HepG2 (cell line): ENCODE measurements around the gene RNU11. TPM values are rescaled to one million over a fixed set of nuclear protein-coding genes. Genes with fewer than 3 reads are reported as not detected.

ENCODE experiments used
- CBX1 ChIP-seq: IDR thresholded peaks from one replicate; pipeline ENCODE4 v1.6.1; 2016; ENCODE audit warnings: antibody characterized with exemption, low read depth
- EED ChIP-seq: sonication (generic); formaldehyde crosslinking; IDR thresholded peaks from 2 replicates; pipeline ENCODE4 v1.5.0; 2020; ENCODE audit warnings: mild to moderate bottlenecking, missing genetic modification reagents
- GTF3A ChIP-seq: sonication (generic); formaldehyde crosslinking; conservative IDR thresholded peaks from 2 replicates; pipeline ENCODE4 v1.4.0; 2020; ENCODE audit warnings: mild to moderate bottlenecking, missing genetic modification reagents
- JUN ChIP-seq: sonication (generic); formaldehyde crosslinking; IDR thresholded peaks from 2 replicates; pipeline ENCODE4 v1.4.0; 2020; ENCODE audit warnings: mild to moderate bottlenecking, missing genetic modification reagents
- POGZ ChIP-seq: sonication (generic); formaldehyde crosslinking; IDR thresholded peaks from 2 replicates; pipeline ENCODE4 v1.4.0; 2020; ENCODE audit warnings: mild to moderate bottlenecking, missing genetic modification reagents
- POLR2A ChIP-seq, 2 experiments: IDR thresholded peaks; 2 replicates each; pipeline ENCODE4 v1.6.1; 2011; ENCODE audit warnings: low read depth in 2 of 2, low read length in 2 of 2, mild to moderate bottlenecking in 1 of 2, moderate library complexity in 1 of 2; ENCODE audit not compliant: insufficient read depth in 1 of 2
- RBAK ChIP-seq: sonication (generic); formaldehyde crosslinking; IDR thresholded peaks from 2 replicates; pipeline ENCODE4 v1.5.1; 2020; ENCODE audit warnings: mild to moderate bottlenecking, missing genetic modification reagents
- ZNF337 ChIP-seq: sonication (generic); formaldehyde crosslinking; IDR thresholded peaks from 2 replicates; pipeline ENCODE4 v1.5.1; 2020; ENCODE audit warnings: missing genetic modification reagents, low read depth, mild to moderate bottlenecking, borderline replicate concordance
- ZNF720 ChIP-seq: sonication (generic); formaldehyde crosslinking; IDR thresholded peaks from 2 replicates; pipeline ENCODE4 v1.4.0; 2020; ENCODE audit warnings: missing genetic modification reagents
- ZNF772 ChIP-seq: sonication (generic); formaldehyde crosslinking; IDR thresholded peaks from 2 replicates; pipeline ENCODE4 v1.5.0; 2020; ENCODE audit warnings: mild to moderate bottlenecking, missing genetic modification reagents
- ZNF891 ChIP-seq: sonication (generic); formaldehyde crosslinking; IDR thresholded peaks from 2 replicates; pipeline ENCODE4 v1.5.0; 2020; ENCODE audit warnings: mild to moderate bottlenecking, missing genetic modification reagents
- polyA plus RNA-seq, 8 experiments: library from polyadenylated mRNA; depleted of rRNA in 3 of 8; stranded (reverse) in 7 of 8; unstranded in 1 of 8; fragments of >200 nt; fragmentation: Illumina TruSeq in 4 of 8; extraction: Trizol in 4 of 8; gene quantifications; 2 replicates each; pipeline versions ENCODE4 v1.2.1 to v1.2.3, GENCODE V29; 2011 to 2016; ENCODE audit warnings: low read depth in 4 of 8, missing spikeins in 1 of 8, mixed read lengths in 1 of 8; ENCODE audit not compliant: insufficient read depth in 1 of 8
- total RNA-seq, 5 experiments: library from RNA; depleted of rRNA; stranded (reverse); fragments of >200 nt; fragmentation: Illumina TruSeq; extraction: Trizol; gene quantifications; 2 replicates each; pipeline ENCODE4 v1.2.3, GENCODE V29; 2016; ENCODE audit warnings: low read depth in 1 of 5
- TF ChIP-seq, protein P1 (sequence below): sonication (generic); formaldehyde crosslinking; IDR thresholded peaks from 2 replicates; pipeline ENCODE4 v1.9.0; 2021; ENCODE audit warnings: missing genetic modification reagents, borderline replicate concordance
- TF ChIP-seq, protein P2 (sequence below): IDR thresholded peaks from 2 replicates; pipeline ENCODE4 v1.4.0; 2020; ENCODE audit warnings: mild to moderate bottlenecking, missing genetic modification reagents
- TF ChIP-seq, protein P3 (sequence below): sonication (generic); formaldehyde crosslinking; IDR thresholded peaks from 2 replicates; pipeline ENCODE4 v1.5.0; 2020; ENCODE audit warnings: missing genetic modification reagents, mild to moderate bottlenecking, borderline replicate concordance
- TF ChIP-seq, protein P4 (sequence below): sonication (generic); formaldehyde crosslinking; IDR thresholded peaks from 2 replicates; pipeline ENCODE4 v1.5.1; 2020; ENCODE audit warnings: missing genetic modification reagents, mild to moderate bottlenecking, borderline replicate concordance
- TF ChIP-seq, protein P5 (sequence below): sonication (generic); formaldehyde crosslinking; IDR thresholded peaks from 2 replicates; pipeline ENCODE4 v1.5.1; 2020; ENCODE audit warnings: mild to moderate bottlenecking, missing genetic modification reagents, borderline replicate concordance
- TF ChIP-seq, protein P6 (sequence below): sonication (generic); formaldehyde crosslinking; IDR thresholded peaks from 2 replicates; pipeline ENCODE4 v1.8.1; 2022; ENCODE audit warnings: low read depth, mild to moderate bottlenecking, missing genetic modification reagents

The RNU11 gene
- total and polyA plus RNA-seq, 2 of the 13 experiments (the other 11 are each of a cell fraction or from before 2014, with no cell fraction given): not detected

DNA sequence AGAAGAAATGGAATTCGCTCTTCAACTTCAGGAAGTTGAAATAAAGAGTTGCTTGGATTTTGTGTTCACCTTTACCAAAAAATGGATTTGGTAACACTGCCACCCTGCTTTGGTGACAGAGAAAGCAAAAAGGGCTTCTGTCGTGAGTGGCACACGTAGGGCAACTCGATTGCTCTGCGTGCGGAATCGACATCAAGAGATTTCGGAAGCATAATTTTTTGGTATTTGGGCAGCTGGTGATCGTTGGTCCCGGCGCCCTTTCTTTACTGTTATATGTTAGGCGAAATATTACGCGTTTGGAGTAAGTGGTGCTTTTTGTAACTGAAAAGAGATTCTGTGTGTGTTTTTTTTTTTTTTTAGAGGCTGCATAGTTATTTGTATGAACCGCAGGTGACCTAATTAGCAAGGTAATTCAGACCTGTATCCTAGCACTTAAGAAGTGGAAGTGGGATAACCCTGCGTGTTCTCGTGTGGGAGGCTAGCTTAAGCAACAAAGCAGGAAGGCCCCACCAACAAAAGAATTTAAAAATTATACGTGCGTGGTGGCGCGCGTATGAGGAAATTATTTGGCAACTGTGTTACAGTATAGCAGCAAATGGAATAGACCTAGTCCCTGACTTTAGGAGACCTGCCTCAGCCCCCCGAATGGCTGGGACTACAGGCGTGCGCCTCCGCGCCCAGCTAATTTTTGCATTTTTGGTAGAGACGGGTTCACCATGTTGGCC is at the start of gene RNU11 (continued):
- TF ChIP-seq, protein P1, sequence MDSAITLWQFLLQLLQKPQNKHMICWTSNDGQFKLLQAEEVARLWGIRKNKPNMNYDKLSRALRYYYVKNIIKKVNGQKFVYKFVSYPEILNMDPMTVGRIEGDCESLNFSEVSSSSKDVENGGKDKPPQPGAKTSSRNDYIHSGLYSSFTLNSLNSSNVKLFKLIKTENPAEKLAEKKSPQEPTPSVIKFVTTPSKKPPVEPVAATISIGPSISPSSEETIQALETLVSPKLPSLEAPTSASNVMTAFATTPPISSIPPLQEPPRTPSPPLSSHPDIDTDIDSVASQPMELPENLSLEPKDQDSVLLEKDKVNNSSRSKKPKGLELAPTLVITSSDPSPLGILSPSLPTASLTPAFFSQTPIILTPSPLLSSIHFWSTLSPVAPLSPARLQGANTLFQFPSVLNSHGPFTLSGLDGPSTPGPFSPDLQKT: no peak; the same call in 1 of the 2 replicates
- TF ChIP-seq POGZ (CRISPR knock-in tag) (peak; percentile 61), CBX1 (peak; percentile 100), JUN (CRISPR knock-in tag) (peak; percentile 56; the same call in 1 of the 2 replicates), ZNF720 (CRISPR knock-in tag) (peak; percentile 95), ZNF337 (CRISPR knock-in tag) (0 out of 2 replicates have a peak, but pooled peaks have one; percentile 41), ZNF891 (CRISPR knock-in tag) (no peak), POLR2A (IDR thresholded peaks at IDR 0.05; ENCODE audit: insufficient read depth in 1 of 2, low read depth in 2 of 2, low read length in 2 of 2) (peak; percentile 99 to 100), EED (no peak), GTF3A (CRISPR knock-in tag) (peak; percentile 89; the same call in 1 of the 2 replicates), RBAK (no peak), ZNF772 (CRISPR knock-in tag) (peak; percentile 22)
- TF ChIP-seq, protein P2, sequence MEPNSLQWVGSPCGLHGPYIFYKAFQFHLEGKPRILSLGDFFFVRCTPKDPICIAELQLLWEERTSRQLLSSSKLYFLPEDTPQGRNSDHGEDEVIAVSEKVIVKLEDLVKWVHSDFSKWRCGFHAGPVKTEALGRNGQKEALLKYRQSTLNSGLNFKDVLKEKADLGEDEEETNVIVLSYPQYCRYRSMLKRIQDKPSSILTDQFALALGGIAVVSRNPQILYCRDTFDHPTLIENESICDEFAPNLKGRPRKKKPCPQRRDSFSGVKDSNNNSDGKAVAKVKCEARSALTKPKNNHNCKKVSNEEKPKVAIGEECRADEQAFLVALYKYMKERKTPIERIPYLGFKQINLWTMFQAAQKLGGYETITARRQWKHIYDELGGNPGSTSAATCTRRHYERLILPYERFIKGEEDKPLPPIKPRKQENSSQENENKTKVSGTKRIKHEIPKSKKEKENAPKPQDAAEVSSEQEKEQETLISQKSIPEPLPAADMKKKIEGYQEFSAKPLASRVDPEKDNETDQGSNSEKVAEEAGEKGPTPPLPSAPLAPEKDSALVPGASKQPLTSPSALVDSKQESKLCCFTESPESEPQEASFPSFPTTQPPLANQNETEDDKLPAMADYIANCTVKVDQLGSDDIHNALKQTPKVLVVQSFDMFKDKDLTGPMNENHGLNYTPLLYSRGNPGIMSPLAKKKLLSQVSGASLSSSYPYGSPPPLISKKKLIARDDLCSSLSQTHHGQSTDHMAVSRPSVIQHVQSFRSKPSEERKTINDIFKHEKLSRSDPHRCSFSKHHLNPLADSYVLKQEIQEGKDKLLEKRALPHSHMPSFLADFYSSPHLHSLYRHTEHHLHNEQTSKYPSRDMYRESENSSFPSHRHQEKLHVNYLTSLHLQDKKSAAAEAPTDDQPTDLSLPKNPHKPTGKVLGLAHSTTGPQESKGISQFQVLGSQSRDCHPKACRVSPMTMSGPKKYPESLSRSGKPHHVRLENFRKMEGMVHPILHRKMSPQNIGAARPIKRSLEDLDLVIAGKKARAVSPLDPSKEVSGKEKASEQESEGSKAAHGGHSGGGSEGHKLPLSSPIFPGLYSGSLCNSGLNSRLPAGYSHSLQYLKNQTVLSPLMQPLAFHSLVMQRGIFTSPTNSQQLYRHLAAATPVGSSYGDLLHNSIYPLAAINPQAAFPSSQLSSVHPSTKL (CRISPR knock-in tag): peak; percentile 76
- TF ChIP-seq, protein P3, sequence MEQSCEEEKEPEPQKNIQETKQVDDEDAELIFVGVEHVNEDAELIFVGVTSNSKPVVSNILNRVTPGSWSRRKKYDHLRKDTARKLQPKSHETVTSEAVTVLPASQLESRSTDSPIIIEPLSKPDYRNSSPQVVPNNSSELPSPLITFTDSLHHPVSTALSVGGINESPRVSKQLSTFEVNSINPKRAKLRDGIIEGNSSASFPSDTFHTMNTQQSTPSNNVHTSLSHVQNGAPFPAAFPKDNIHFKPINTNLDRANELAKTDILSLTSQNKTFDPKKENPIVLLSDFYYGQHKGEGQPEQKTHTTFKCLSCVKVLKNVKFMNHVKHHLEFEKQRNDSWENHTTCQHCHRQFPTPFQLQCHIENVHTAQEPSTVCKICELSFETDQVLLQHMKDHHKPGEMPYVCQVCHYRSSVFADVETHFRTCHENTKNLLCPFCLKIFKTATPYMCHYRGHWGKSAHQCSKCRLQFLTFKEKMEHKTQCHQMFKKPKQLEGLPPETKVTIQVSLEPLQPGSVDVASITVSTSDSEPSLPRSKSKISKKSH (CRISPR knock-in tag): no peak
- TF ChIP-seq, protein P4, sequence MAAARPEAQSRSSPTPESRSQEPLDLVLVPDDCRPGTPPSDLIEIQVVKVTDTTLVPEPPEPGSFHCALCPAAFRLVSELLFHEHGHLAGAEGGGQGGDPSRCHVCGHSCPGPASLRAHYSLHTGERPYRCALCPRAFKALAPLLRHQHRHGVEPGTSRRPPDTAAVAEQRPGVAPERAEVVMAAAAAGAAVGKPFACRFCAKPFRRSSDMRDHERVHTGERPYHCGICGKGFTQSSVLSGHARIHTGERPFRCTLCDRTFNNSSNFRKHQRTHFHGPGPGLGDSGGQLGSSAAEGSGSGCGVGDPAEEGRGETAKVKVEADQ (CRISPR knock-in tag): no peak
- TF ChIP-seq, protein P5, sequence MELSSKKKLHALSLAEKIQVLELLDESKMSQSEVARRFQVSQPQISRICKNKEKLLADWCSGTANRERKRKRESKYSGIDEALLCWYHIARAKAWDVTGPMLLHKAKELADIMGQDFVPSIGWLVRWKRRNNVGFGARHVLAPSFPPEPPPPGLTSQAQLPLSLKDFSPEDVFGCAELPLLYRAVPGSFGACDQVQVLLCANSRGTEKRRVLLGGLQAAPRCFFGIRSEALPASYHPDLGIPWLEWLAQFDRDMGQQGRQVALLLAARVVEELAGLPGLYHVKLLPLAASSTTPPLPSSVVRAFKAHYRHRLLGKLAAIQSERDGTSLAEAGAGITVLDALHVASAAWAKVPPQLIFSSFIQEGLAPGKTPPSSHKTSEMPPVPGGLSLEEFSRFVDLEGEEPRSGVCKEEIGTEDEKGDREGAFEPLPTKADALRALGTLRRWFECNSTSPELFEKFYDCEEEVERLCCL (CRISPR knock-in tag): no peak
- TF ChIP-seq, protein P6, sequence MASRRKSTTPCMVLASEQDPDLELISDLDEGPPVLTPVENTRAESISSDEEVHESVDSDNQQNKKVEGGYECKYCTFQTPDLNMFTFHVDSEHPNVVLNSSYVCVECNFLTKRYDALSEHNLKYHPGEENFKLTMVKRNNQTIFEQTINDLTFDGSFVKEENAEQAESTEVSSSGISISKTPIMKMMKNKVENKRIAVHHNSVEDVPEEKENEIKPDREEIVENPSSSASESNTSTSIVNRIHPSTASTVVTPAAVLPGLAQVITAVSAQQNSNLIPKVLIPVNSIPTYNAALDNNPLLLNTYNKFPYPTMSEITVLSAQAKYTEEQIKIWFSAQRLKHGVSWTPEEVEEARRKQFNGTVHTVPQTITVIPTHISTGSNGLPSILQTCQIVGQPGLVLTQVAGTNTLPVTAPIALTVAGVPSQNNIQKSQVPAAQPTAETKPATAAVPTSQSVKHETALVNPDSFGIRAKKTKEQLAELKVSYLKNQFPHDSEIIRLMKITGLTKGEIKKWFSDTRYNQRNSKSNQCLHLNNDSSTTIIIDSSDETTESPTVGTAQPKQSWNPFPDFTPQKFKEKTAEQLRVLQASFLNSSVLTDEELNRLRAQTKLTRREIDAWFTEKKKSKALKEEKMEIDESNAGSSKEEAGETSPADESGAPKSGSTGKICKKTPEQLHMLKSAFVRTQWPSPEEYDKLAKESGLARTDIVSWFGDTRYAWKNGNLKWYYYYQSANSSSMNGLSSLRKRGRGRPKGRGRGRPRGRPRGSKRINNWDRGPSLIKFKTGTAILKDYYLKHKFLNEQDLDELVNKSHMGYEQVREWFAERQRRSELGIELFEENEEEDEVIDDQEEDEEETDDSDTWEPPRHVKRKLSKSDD: 0 out of 2 replicates have a peak, but pooled peaks have one; percentile 73
